ENCODE results near the gene ALG9.
"Not testable (repeated sequence)": the region's sequence is repeated elsewhere in the genome, so short reads cannot be mapped to it uniquely, and the experiment has no call there.

The ALG9 gene

GRCh38 chr11:111885053-111885452 is 13.7 kb upstream of the ALG9 start:
- not testable (repeated sequence) for DNase-seq (ENCODE audit: low read depth in 1 of 2, low spot score in 1 of 2)

- DNase-seq (ENCODE audit: low read depth in 1 of 2, low spot score in 1 of 2) = no peak
Measured at GRCh38 chr11:111882202-111882601, 10.8 kb upstream of the ALG9 start.

GRCh38 chr11:111879637-111879960 is 8.2 kb upstream of the ALG9 start:
- no peak for DNase-seq (ENCODE audit: low read depth in 1 of 2, low spot score in 1 of 2)

GRCh38 chr11:111878849-111879636 is 7.7 kb upstream of the ALG9 start, which contains the start of the genes CFAP68 and FDXACB1:
CFAP68 (plus strand) TSS chr11:111879541; CDS start chr11:111879561, 20 bp downstream.
FDXACB1 (minus strand) TSS chr11:111879165; CDS start chr11:111879132, 33 bp downstream.
- peak; percentile 77 to 87 for DNase-seq (ENCODE audit: low read depth in 1 of 2, low spot score in 1 of 2)

- no peak for DNase-seq (ENCODE audit: low read depth in 1 of 2, low spot score in 1 of 2)
Measured at GRCh38 chr11:111878385-111878848, 7.0 kb upstream of the ALG9 start.

- no peak for DNase-seq (ENCODE audit: low read depth in 1 of 2, low spot score in 1 of 2)
Measured at GRCh38 chr11:111871693-111872161, 346 bp upstream of the ALG9 start.

GRCh38 chr11:111870522-111870885 is 877 bp downstream of the ALG9 start:
- DNase-seq (ENCODE audit: low read depth in 1 of 2, low spot score in 1 of 2) = no peak

- no peak for DNase-seq (ENCODE audit: low read depth in 1 of 2, low spot score in 1 of 2)
Measured at GRCh38 chr11:111870113-111870512, 1.3 kb downstream of the ALG9 start.

GRCh38 chr11:111860257-111860656 is 11.1 kb downstream of the ALG9 start:
- no peak for DNase-seq (ENCODE audit: low read depth in 1 of 2, low spot score in 1 of 2)

- no peak for DNase-seq (ENCODE audit: low read depth in 1 of 2, low spot score in 1 of 2)
Measured at GRCh38 chr11:111855506-111855905, 15.9 kb downstream of the ALG9 start.

- no peak for DNase-seq (ENCODE audit: low read depth in 1 of 2, low spot score in 1 of 2)
Measured at GRCh38 chr11:111852103-111852502, 19.3 kb downstream of the ALG9 start.

GRCh38 chr11:111851636-111852035 is 19.7 kb downstream of the ALG9 start:
- DNase-seq (ENCODE audit: low read depth in 1 of 2, low spot score in 1 of 2) = no peak

GRCh38 chr11:111851067-111851466 is 20.3 kb downstream of the ALG9 start:
- DNase-seq (ENCODE audit: low read depth in 1 of 2, low spot score in 1 of 2) = no peak

- no peak for DNase-seq (ENCODE audit: low read depth in 1 of 2, low spot score in 1 of 2)
Measured at GRCh38 chr11:111849631-111850030, 21.8 kb downstream of the ALG9 start.

GRCh38 chr11:111846636-111847035 is 24.7 kb downstream of the ALG9 start:
- DNase-seq (ENCODE audit: low read depth in 1 of 2, low spot score in 1 of 2) = no peak

GRCh38 chr11:111846063-111846462 is 25.3 kb downstream of the ALG9 start:
- DNase-seq (ENCODE audit: low read depth in 1 of 2, low spot score in 1 of 2) = no peak

GRCh38 chr11:111845276-111846028 is 25.9 kb downstream of the ALG9 start:
- DNase-seq (ENCODE audit: low read depth in 1 of 2, low spot score in 1 of 2) = no peak

- no peak for DNase-seq (ENCODE audit: low read depth in 1 of 2, low spot score in 1 of 2)
Measured at GRCh38 chr11:111843661-111844060, 27.7 kb downstream of the ALG9 start.

- DNase-seq (ENCODE audit: low read depth in 1 of 2, low spot score in 1 of 2) = peak; percentile 69
Measured at GRCh38 chr11:111841370-111842053, 29.9 kb downstream of the ALG9 start.

- DNase-seq (ENCODE audit: low read depth in 1 of 2, low spot score in 1 of 2) = no peak
Measured at GRCh38 chr11:111840143-111840542, 31.2 kb downstream of the ALG9 start.

GRCh38 chr11:111838054-111838453 is 33.3 kb downstream of the ALG9 start:
- no peak for DNase-seq (ENCODE audit: low read depth in 1 of 2, low spot score in 1 of 2)
